OCI-LY7 (cell line): Measurements from ENCODE around the gene DOC2A. TPM values are rescaled to one million over a fixed set of nuclear protein-coding genes. Genes with fewer than 3 reads are reported as not detected.

ENCODE experiments used
- BruUV-seq: library from RNA; stranded (reverse); fragments of 400-500 nt; replicated peaks from 2 replicates; lab custom pipeline; 2021; lab: Mats Ljungman, UMichigan
- CTCF ChIA-PET: fragments of 300-600 bp; sonication (Branson Sonifier 250); formaldehyde crosslinking; loops from one replicate; lab custom pipeline; 2022; ENCODE audit warnings: antibody characterized with exemption; ENCODE audit not compliant: unreplicated experiment; lab: Charles Lee
- POLR2A ChIA-PET: fragments of 300-600 bp; sonication (Branson Sonifier 250); formaldehyde crosslinking; loops from one replicate; lab custom pipeline; 2022; ENCODE audit warnings: antibody characterized with exemption; lab: Charles Lee
- DNase-seq: peaks from one replicate; pipeline ENCODE4 v3.0.0-alpha.2; 2015; ENCODE audit warnings: low spot score
- H2AFZ ChIP-seq: fragments of 200-600 bp; sonication (generic), shearing (Covaris generic); 2 replicates; pipeline ENCODE4 v1.6.1; 2014; ENCODE audit warnings: mild to moderate bottlenecking, antibody characterized with exemption, low read length, moderate library complexity
- H3K27ac ChIP-seq: fragments of 200-600 bp; sonication (generic); 2 replicates; pipeline ENCODE4 v1.5.1; 2014; ENCODE audit warnings: mixed run types, low read depth, mild to moderate bottlenecking, moderate library complexity, low read length, inconsistent platforms; ENCODE audit not compliant: poor library complexity, severe bottlenecking
- H3K36me3 ChIP-seq: fragments of 200-600 bp; sonication (generic); 2 replicates; pipeline ENCODE4 v1.6.1; 2014; ENCODE audit warnings: mild to moderate bottlenecking, antibody characterized with exemption, low read length, moderate library complexity, mixed read lengths; ENCODE audit not compliant: insufficient read depth
- H3K4me1 ChIP-seq: fragments of 200-600 bp; sonication (generic); 2 replicates; pipeline ENCODE4 v1.5.1; 2014; ENCODE audit warnings: mild to moderate bottlenecking, low read length; ENCODE audit not compliant: insufficient read depth, poor library complexity, severe bottlenecking
- H3K4me2 ChIP-seq: fragments of 200-600 bp; sonication (generic); 2 replicates; pipeline ENCODE4 v1.6.1; 2014; ENCODE audit warnings: mild to moderate bottlenecking, low read length
- H3K4me3 ChIP-seq: fragments of 200-600 bp; sonication (generic); 2 replicates; pipeline ENCODE4 v1.5.1; 2014; ENCODE audit warnings: mild to moderate bottlenecking, low read depth, low read length; ENCODE audit not compliant: poor library complexity, severe bottlenecking
- H3K79me2 ChIP-seq: fragments of 200-600 bp; sonication (generic); 2 replicates; pipeline ENCODE4 v1.6.1; 2016; ENCODE audit warnings: low read depth, mild to moderate bottlenecking, low read length, moderate library complexity, mixed read lengths; ENCODE audit not compliant: insufficient read depth
- H3K9me2 ChIP-seq: fragments of 200-600 bp; sonication (generic); 2 replicates; pipeline ENCODE4 v1.6.1; 2016; ENCODE audit warnings: mild to moderate bottlenecking, low read length, mixed read lengths; ENCODE audit not compliant: insufficient read depth
- H3K9me3 ChIP-seq: fragments of 200-600 bp; sonication (generic); 2 replicates; pipeline ENCODE4 v1.6.1; 2014; ENCODE audit warnings: mild to moderate bottlenecking, mixed run types, low read length, mixed read lengths
- H4K20me1 ChIP-seq: fragments of 200-600 bp; sonication (generic); 2 replicates; pipeline ENCODE4 v1.6.1; 2014; ENCODE audit warnings: mild to moderate bottlenecking, antibody characterized with exemption, low read length, moderate library complexity, mixed read lengths; ENCODE audit not compliant: insufficient read depth
- CTCF ChIP-seq: fragments of 200-600 bp; sonication (generic); conservative IDR thresholded peaks from 2 replicates; pipeline ENCODE4 v1.5.1; 2014; ENCODE audit warnings: mild to moderate bottlenecking, antibody characterized with exemption, low read length, moderate library complexity, mixed read lengths
- EZH2phosphoT487 ChIP-seq: fragments of 200-600 bp; sonication (generic); IDR thresholded peaks from 2 replicates; pipeline ENCODE4 v1.6.1; 2018; ENCODE audit warnings: low read depth, borderline replicate concordance, mild to moderate bottlenecking, mixed run types, antibody characterized with exemption, low read length, moderate library complexity, mixed read lengths
- intact Hi-C: fragments of 100-400 bp; cut with micrococcal nuclease; formaldehyde crosslinking; loops from one replicate; pipeline ENCODE4 v1.10.0; 2022; ENCODE audit not compliant: unreplicated experiment
- total RNA-seq, 2 experiments: library from RNA; depleted of rRNA in 1 of 2; stranded (reverse); fragments of >200 nt in 1 of 2; shearing (Covaris generic) in 1 of 2; gene quantifications; 2 replicates each; pipeline ENCODE4 v1.2.3, GENCODE V29; 2014 to 2022

Gene DOC2A
- total RNA-seq, 2 experiments from 2014 or later = 0.91 TPM; not detected in 1

DNA sequence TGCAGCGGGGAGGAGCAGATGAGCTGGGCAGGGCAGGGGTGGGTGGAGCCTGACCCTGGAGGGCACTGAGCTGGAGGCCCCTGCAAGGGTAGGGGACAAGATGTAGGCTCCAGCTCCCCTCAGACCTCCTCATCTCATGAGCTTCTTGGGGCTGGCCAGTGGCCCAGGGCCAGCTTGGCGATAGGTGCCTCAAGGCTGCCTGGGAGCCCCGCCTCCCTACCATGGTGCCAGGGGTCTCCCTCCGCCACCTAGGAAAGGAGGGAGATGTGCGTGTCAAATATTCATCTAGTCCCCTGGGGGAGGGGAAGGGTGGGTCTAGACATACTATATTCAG is 19.3 kb downstream of the DOC2A start:
- intact Hi-C loops = loop anchor here (10.0 kb wide), 1 partner anchor 383 kb away; the partner anchor contains the start of genes MYL11 and TBC1D10B
- H3K27ac ChIP-seq = no peak overlapping the region
- no peak overlapping the region for H2AFZ ChIP-seq
- DNase-seq = no peak
- TF ChIP-seq EZH2phosphoT487 (no peak), CTCF (no peak)
- H3K4me3 ChIP-seq = no peak overlapping the region
- no peaks in the 10 kb centered on the region for H3K9me2 ChIP-seq
- H3K4me1 ChIP-seq = peaks cover 21% of the 10 kb centered on the region
- ChIA-PET CTCF (no interaction called here), POLR2A (no interaction called here)
- H3K79me2 ChIP-seq = peaks cover 3% of the 10 kb centered on the region; the same call in 1 of the 2 replicates
- H3K9me3 ChIP-seq = no peaks in the 10 kb centered on the region
- H3K36me3 ChIP-seq = peaks cover 74% of the 10 kb centered on the region
- H4K20me1 ChIP-seq = no peaks in the 10 kb centered on the region
- BruUV-seq = no TSS peak
- H3K4me2 ChIP-seq = no peak overlapping the region

GRCh38 chr16:29990883-29991570 is 19.8 kb downstream of the DOC2A start:
- Histone ChIP-seq H3K9me3 (no peaks in the 10 kb centered on the region), H3K4me3 (no peak overlapping the region), H3K9me2 (no peaks in the 10 kb centered on the region), H3K27ac (no peak overlapping the region), H3K36me3 (peaks cover 80% of the 10 kb centered on the region), H4K20me1 (no peaks in the 10 kb centered on the region), H3K4me1 (peaks cover 21% of the 10 kb centered on the region), H3K79me2 (no peaks in the 10 kb centered on the region), H2AFZ (no peak overlapping the region), H3K4me2 (no peak overlapping the region)
- TF ChIP-seq CTCF (no peak), EZH2phosphoT487 (no peak)
- no TSS peak for BruUV-seq
- POLR2A ChIA-PET = no interaction called here
- DNase-seq = no peak
- CTCF ChIA-PET = no interaction called here
- intact Hi-C loops = loop anchor here (10.0 kb wide), 1 partner anchor 384 kb away; the partner anchor contains the start of genes MYL11 and TBC1D10B

- Histone ChIP-seq H3K4me2 (no peak overlapping the region), H3K9me3 (no peaks in the 10 kb centered on the region), H3K36me3 (peaks cover 89% of the 10 kb centered on the region), H3K4me1 (peaks cover 15% of the 10 kb centered on the region), H3K79me2 (no peaks in the 10 kb centered on the region), H3K27ac (no peak overlapping the region), H2AFZ (no peak overlapping the region), H3K9me2 (no peaks in the 10 kb centered on the region), H3K4me3 (no peak overlapping the region), H4K20me1 (no peaks in the 10 kb centered on the region)
- ChIA-PET CTCF (no interaction called here), POLR2A (no interaction called here)
- intact Hi-C loops = loop anchor here (10.0 kb wide), 1 partner anchor 385 kb away; the partner anchor contains the start of genes MYL11 and TBC1D10B
- BruUV-seq = no TSS peak
- DNase-seq = no peak
- TF ChIP-seq CTCF = no peak
- no peak for TF ChIP-seq EZH2phosphoT487
Measured at GRCh38 chr16:29990034-29990433, 20.8 kb downstream of the DOC2A start.
